ENCODE data around the gene NFKBIE. TPM values are rescaled to one million over a fixed set of nuclear protein-coding genes. Genes with fewer than 3 reads are reported as not detected.

Gene NFKBIE
- total RNA-seq, 3 donors from 2014 or later: 4.0 to 25.9 (median 14.4) TPM

DNA sequence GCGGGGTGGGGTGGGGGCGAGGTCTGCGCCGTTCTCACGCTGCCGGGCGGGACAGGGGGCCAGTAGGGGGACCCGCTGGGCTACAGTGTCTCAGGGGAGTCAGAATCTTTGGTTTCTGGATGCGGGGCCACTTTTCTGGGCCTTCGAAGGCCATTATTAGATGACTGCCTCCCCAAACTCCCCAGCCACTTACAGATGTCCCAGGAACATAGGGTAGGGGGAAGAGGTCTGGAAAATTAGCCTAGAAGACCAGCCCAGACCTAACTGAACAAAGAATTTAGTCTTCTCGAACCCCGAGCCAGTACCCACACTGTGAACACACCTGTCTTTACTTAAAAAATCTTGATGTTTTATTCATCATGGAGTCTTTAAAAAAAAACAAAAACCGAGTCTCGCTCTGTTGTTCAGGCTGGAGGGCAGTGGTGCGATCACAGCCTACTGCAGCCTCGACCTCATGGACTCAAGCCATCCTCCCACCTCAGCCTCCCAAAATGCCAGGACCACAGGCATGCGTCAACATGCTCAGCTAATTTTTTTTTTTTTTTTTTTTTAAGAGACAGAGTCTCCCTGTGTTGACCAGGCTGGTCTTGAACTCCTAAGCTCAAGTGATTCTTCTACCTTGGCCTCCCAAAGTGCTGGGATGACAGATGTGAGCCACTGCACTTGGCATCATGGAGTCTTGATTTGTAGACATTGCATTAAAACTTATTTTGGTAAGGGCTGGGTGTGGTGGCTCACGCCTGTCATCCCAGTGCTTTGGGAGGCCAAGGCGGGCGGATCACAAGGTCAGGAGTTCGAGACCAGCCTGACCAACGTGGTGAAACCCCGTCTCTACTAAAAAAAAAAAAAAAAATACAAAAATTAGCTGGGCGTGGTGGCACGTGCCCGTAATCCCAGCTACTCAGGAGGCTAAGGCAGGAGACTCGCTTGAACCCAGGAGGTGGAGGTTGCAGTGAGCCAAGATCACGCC lies 45.3 kb downstream of the NFKBIE start:
- Histone ChIP-seq H3K4me3 (peak overlapping the region; percentile 55 to 70 (median 56)), H3K4me1 (peaks cover 13 to 29% of the 10 kb centered on the region in 2 donors), H3K36me3 (no peaks in the 10 kb centered on the region), H3K27ac (peak overlapping the region; percentile 98 to 99), H3K27me3 (no peaks in the 10 kb centered on the region), H3K9me3 (no peaks in the 10 kb centered on the region)
- no peak for DNase-seq (ENCODE audit: low spot score in 2 of 2)
- TF ChIP-seq, protein P1, sequence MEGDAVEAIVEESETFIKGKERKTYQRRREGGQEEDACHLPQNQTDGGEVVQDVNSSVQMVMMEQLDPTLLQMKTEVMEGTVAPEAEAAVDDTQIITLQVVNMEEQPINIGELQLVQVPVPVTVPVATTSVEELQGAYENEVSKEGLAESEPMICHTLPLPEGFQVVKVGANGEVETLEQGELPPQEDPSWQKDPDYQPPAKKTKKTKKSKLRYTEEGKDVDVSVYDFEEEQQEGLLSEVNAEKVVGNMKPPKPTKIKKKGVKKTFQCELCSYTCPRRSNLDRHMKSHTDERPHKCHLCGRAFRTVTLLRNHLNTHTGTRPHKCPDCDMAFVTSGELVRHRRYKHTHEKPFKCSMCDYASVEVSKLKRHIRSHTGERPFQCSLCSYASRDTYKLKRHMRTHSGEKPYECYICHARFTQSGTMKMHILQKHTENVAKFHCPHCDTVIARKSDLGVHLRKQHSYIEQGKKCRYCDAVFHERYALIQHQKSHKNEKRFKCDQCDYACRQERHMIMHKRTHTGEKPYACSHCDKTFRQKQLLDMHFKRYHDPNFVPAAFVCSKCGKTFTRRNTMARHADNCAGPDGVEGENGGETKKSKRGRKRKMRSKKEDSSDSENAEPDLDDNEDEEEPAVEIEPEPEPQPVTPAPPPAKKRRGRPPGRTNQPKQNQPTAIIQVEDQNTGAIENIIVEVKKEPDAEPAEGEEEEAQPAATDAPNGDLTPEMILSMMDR (IDR thresholded peaks at IDR 0.05): no peak
- TF ChIP-seq POLR2AphosphoS5 (IDR thresholded peaks at IDR 0.05): no peak
- TF ChIP-seq POLR2A (IDR thresholded peaks at IDR 0.05): no peak
- intact Hi-C loops (cut with DNase I; ENCODE audit: low total_unique reads): no loop called here

DNA sequence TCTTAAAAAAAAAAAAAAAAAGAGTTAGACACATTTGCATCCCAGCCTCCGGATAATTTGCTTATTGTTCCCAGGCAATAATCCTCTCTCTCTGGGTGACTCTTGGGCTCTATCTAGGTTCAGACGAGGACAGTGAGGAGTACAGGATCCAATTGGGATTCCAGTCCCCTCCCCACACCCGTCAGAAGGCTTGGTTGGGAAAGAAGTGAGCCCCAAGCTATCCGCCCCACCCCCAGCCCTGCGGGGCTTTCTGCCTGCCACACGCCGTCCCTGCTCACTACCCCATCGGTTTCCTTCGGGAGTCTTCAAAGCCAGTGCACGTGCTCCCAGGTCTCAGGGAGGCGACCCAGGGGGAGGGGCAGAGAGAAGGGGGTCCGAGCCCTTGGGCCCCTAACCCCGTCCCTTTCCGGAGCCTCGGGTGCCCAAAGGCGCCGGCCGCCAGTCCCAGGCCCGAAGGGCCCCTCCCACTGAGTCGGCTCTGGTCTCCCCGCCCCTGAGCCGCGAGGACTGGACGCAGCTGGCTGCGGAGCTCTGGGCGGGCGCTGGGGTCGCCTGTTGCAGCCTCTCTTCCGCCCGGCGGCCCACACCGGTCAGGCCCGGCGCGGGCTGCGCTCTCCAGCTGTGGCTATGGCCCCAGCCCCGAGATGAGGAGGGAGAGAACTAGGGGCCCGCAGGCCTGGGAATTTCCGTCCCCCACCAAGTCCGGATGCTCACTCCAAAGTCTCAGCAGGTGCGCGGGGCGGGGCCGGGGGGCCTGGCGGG lies 46.1 kb downstream of the NFKBIE start:
- DNase-seq (ENCODE audit: low spot score in 2 of 2): peak; percentile 75 to 78
- Histone ChIP-seq H3K36me3 (no peaks in the 10 kb centered on the region), H3K4me3 (peak overlapping the region; percentile 55 to 70 (median 56)), H3K27me3 (no peaks in the 10 kb centered on the region), H3K9me3 (no peaks in the 10 kb centered on the region), H3K4me1 (peaks cover 13 to 22% of the 10 kb centered on the region in 2 donors), H3K27ac (peak overlapping the region; percentile 98 to 99)
- TF ChIP-seq, protein P1 (IDR thresholded peaks at IDR 0.05): no peak
- peak; percentile 23 to 75 (median 57) for TF ChIP-seq POLR2AphosphoS5 (IDR thresholded peaks at IDR 0.05)
- TF ChIP-seq POLR2A (IDR thresholded peaks at IDR 0.05): peak; percentile 73
- intact Hi-C loops (cut with DNase I; ENCODE audit: low total_unique reads): no loop called here

DNA sequence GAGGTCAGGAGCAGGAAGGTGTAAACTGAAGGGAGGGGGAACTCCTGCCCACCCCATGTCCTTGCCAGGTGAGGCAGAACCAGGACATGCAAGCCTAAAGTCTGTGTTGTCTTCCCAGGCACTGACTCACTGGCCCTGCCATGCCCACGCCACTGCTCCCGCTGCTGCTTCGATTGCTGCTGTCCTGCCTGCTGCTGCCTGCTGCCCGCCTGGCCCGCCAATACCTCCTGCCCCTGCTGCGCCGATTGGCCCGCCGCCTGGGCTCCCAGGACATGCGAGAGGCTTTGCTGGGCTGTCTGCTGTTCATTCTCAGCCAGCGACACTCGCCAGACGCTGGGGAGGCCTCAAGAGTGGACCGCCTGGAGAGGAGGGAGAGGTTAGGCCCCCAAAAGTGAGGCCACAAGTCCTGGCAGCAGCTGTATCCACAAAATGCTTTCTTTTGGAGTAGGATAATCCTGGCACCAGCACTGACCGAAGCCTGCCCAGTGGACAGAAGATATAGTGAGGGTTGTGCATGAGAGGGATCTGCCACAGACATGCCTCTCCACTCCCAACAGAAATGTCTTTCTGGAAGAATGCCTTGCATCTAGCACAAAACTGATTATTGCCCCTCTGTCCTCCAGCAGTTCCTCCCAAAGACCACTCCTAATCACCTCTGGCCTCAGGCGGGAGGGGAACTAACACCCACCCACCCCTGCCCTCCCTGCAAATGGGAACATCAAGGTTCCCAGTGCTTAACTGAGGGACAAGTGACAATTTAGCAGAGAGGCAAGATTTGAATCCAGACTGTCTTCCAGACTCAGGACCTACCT lies 47.8 kb downstream of the NFKBIE start:
- H3K27me3 ChIP-seq: no peaks in the 10 kb centered on the region
- no peak overlapping the region for H3K4me3 ChIP-seq
- H3K4me1 ChIP-seq: peaks cover 10 to 17% of the 10 kb centered on the region in 2 donors
- H3K9me3 ChIP-seq: no peaks in the 10 kb centered on the region
- intact Hi-C loops (cut with DNase I; ENCODE audit: low total_unique reads): no loop called here
- peak overlapping the region; percentile 98 to 99 for H3K27ac ChIP-seq
- TF ChIP-seq, protein P1 (IDR thresholded peaks at IDR 0.05): no peak
- TF ChIP-seq POLR2AphosphoS5 (IDR thresholded peaks at IDR 0.05): no peak
- no peak for TF ChIP-seq POLR2A (IDR thresholded peaks at IDR 0.05)
- H3K36me3 ChIP-seq: no peaks in the 10 kb centered on the region
- peak in 1 of 2 donors; percentile 55 for DNase-seq (ENCODE audit: low spot score in 2 of 2)

DNA sequence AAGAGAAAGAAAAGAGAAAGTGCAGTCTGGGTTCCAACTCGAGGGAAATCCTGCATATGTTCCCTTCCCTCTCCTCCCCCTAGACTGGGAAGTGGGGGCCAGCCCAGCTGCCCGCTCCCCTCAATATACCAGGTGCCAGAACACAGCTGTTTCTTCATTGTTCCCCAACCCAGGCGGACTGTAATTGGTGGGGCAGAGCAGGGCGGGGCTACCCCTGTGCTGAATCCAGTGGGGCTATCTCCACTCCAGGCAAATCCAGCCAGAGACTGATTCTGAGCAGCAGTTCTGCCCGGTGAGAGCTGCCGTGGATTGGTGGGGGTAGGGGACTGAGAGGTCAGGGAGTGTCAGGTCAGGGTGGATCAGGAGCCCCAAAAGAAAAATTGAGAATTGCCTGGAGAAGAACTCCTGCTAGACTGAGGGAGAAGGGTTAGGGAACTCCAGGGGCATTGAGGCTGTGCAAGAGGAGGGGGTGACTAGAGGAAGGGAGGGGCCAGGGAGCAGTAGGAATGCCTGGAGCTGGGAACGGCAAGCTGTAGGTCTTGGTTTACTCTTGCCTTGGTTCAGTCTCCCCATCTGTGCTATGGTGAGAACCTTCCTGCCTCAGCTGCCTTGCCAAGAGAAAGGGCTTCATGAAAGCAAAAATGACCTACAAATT lies 48.5 kb downstream of the NFKBIE start, which contains the start of gene MYMX:
MYMX (plus strand) TSS at position 250 of the 655 bp plus-strand sequence. CDS start 546 bp downstream, outside the sequence.
- no peak for TF ChIP-seq POLR2A (IDR thresholded peaks at IDR 0.05)
- TF ChIP-seq, protein P1 (IDR thresholded peaks at IDR 0.05): no peak
- TF ChIP-seq POLR2AphosphoS5 (IDR thresholded peaks at IDR 0.05): no peak
- H3K27me3 ChIP-seq: no peaks in the 10 kb centered on the region
- DNase-seq (ENCODE audit: low spot score in 2 of 2): no peak
- no peaks in the 10 kb centered on the region for H3K36me3 ChIP-seq
- intact Hi-C loops (cut with DNase I; ENCODE audit: low total_unique reads): no loop called here
- H3K4me1 ChIP-seq: peaks cover 9 to 10% of the 10 kb centered on the region in 2 donors
- no peaks in the 10 kb centered on the region for H3K9me3 ChIP-seq
- peak within 1 kb of the TSS; percentile 98 to 99 for H3K27ac ChIP-seq
- no peak within 1 kb of the TSS for H3K4me3 ChIP-seq
